A673 (cell line): ENCODE measurements around the gene CLEC4C. TPM values are rescaled to one million over a fixed set of nuclear protein-coding genes. Genes with fewer than 3 reads are reported as not detected.

Source experiments
- BruUV-seq: library from RNA; stranded (reverse); fragments of 400-500 nt; replicated peaks from 2 replicates; lab custom pipeline; 2021; lab: Mats Ljungman, UMichigan
- CTCF ChIA-PET: fragments of 300-600 bp; sonication (Branson Sonifier 250); formaldehyde crosslinking; loops from one replicate; lab custom pipeline; 2022; ENCODE audit warnings: antibody characterized with exemption; lab: Charles Lee
- POLR2A ChIA-PET: fragments of 300-600 bp; sonication (Branson Sonifier 250); formaldehyde crosslinking; loops from one replicate; lab custom pipeline; 2022; ENCODE audit warnings: antibody characterized with exemption; ENCODE audit not compliant: low non-redundant PET; lab: Charles Lee
- DNase-seq: peaks from one replicate; pipeline ENCODE4 v3.0.0-alpha.2; 2015; ENCODE audit warnings: low spot score
- H3K27ac ChIP-seq: fragments of 200-600 bp; sonication (generic); 2 replicates; pipeline ENCODE4 v1.5.1; 2016; ENCODE audit warnings: mixed run types, low read depth, mild to moderate bottlenecking, mixed read lengths, antibody characterized with exemption, low read length; ENCODE audit not compliant: poor library complexity, severe bottlenecking
- H3K27me3 ChIP-seq: fragments of 200-600 bp; sonication (generic); replicated peaks from 2 replicates; pipeline ENCODE4 v1.6.1; 2017; ENCODE audit warnings: mixed run types, low read depth, mild to moderate bottlenecking, mixed read lengths, antibody characterized with exemption, low read length; ENCODE audit not compliant: insufficient read depth, poor library complexity
- H3K36me3 ChIP-seq: fragments of 200-600 bp; sonication (generic); 2 replicates; pipeline ENCODE4 v1.6.1; 2016; ENCODE audit warnings: mixed run types, mild to moderate bottlenecking, mixed read lengths, antibody characterized with exemption, low read length; ENCODE audit not compliant: insufficient read depth, poor library complexity, severe bottlenecking
- H3K4me1 ChIP-seq: fragments of 200-600 bp; sonication (generic); 2 replicates; pipeline ENCODE4 v1.6.1; 2017; ENCODE audit warnings: mixed run types, mild to moderate bottlenecking, mixed read lengths, antibody characterized with exemption, low read length; ENCODE audit not compliant: insufficient read depth, poor library complexity, severe bottlenecking
- H3K4me3 ChIP-seq: fragments of 200-600 bp; sonication (generic); 2 replicates; pipeline ENCODE4 v1.5.1; 2016; ENCODE audit warnings: low read depth, mixed run types, mild to moderate bottlenecking, mixed read lengths, low read length; ENCODE audit not compliant: poor library complexity, severe bottlenecking
- H3K9me3 ChIP-seq: fragments of 200-600 bp; sonication (generic); 2 replicates; pipeline ENCODE4 v1.6.1; 2016; ENCODE audit warnings: mixed run types, low read depth, mild to moderate bottlenecking, mixed read lengths, antibody characterized with exemption, low read length; ENCODE audit not compliant: poor library complexity, severe bottlenecking
- CTCF ChIP-seq: fragments of 300-800, 200-600 bp; sonication (generic); conservative IDR thresholded peaks from 2 replicates; pipeline ENCODE4 v1.5.1; 2017; ENCODE audit warnings: low read depth, mild to moderate bottlenecking, antibody characterized with exemption, low read length, moderate library complexity, mixed read lengths
- EZH2 ChIP-seq: fragments of 200-600 bp; sonication (generic); IDR thresholded peaks from 2 replicates; pipeline ENCODE4 v1.6.1; 2017; ENCODE audit warnings: borderline replicate concordance, low read depth, mild to moderate bottlenecking, mixed read lengths, antibody characterized with exemption, low read length; ENCODE audit not compliant: poor library complexity, severe bottlenecking
- intact Hi-C: fragments of 100-400 bp; cut with micrococcal nuclease; formaldehyde crosslinking; loops from one replicate; pipeline ENCODE4 v1.10.0; 2022; ENCODE audit not compliant: unreplicated experiment
- total RNA-seq: library from RNA; stranded (reverse); gene quantifications from 2 replicates; pipeline ENCODE4 v1.2.3, GENCODE V29; 2021

CLEC4C gene
- total RNA-seq, 1 experiment from 2014 or later = not detected

- no TSS peak for BruUV-seq
- intact Hi-C loops = no loop called here
- no peak for TF ChIP-seq CTCF
- POLR2A ChIA-PET = no interaction called here
- no peak for DNase-seq
- no peaks in the 10 kb centered on the region for H3K27me3 ChIP-seq
- CTCF ChIA-PET = no interaction called here
- no peaks in the 10 kb centered on the region for H3K9me3 ChIP-seq
- H3K27ac ChIP-seq = no peak overlapping the region
- no peaks in the 10 kb centered on the region for H3K4me1 ChIP-seq
- H3K36me3 ChIP-seq = no peaks in the 10 kb centered on the region
- H3K4me3 ChIP-seq = no peak overlapping the region
These were observed 34.9 kb upstream of the CLEC4C start for GRCh38 chr12:7782055-7782454.

GRCh38 chr12:7781274-7781673 is 34.1 kb upstream of the CLEC4C start:
- Histone ChIP-seq H3K27ac (no peak overlapping the region), H3K9me3 (no peaks in the 10 kb centered on the region), H3K27me3 (no peaks in the 10 kb centered on the region), H3K4me3 (no peak overlapping the region), H3K4me1 (no peaks in the 10 kb centered on the region), H3K36me3 (no peaks in the 10 kb centered on the region)
- CTCF ChIA-PET = interaction anchor here (0.7 kb wide), 1 partner anchor 143 kb away, joined by 4 read pairs; no protein-coding TSS in a partner anchor
- intact Hi-C loops = no loop called here
- no peak for TF ChIP-seq CTCF
- POLR2A ChIA-PET = no interaction called here
- DNase-seq = no peak
- BruUV-seq = no TSS peak

- Histone ChIP-seq H3K9me3 (no peaks in the 10 kb centered on the region), H3K27ac (no peak overlapping the region), H3K4me3 (no peak overlapping the region), H3K36me3 (no peaks in the 10 kb centered on the region), H3K4me1 (no peaks in the 10 kb centered on the region), H3K27me3 (no peaks in the 10 kb centered on the region)
- no peak for DNase-seq
- POLR2A ChIA-PET = no interaction called here
- TF ChIP-seq EZH2 (no peak), CTCF (no peak)
- BruUV-seq = no TSS peak
- intact Hi-C loops = no loop called here
- CTCF ChIA-PET = no interaction called here
These were observed 22.8 kb upstream of the CLEC4C start for GRCh38 chr12:7769999-7770398.
